PC-3 (cell line): Measurements from ENCODE around the gene ZNF322. TPM values are rescaled to one million over a fixed set of nuclear protein-coding genes. Genes with fewer than 3 reads are reported as not detected.

ENCODE experiments used
- ATAC-seq: fragments of 200-7000 bp; cut with Tn5 transposase; 2 replicates; pipeline ENCODE4 v1.9.1; 2020; ENCODE audit warnings: mild to moderate bottlenecking, moderate library complexity
- BruUV-seq: library from RNA; stranded (reverse); fragments of 400-500 nt; replicated peaks from 2 replicates; lab custom pipeline; 2021; lab: Mats Ljungman, UMichigan
- CTCF ChIA-PET: fragments of 300-600 bp; sonication (Branson Sonifier 250); formaldehyde crosslinking; loops from one replicate; lab custom pipeline; 2022; ENCODE audit warnings: antibody characterized with exemption; lab: Charles Lee
- POLR2A ChIA-PET: fragments of 300-600 bp; sonication (Branson Sonifier 250); formaldehyde crosslinking; loops from one replicate; lab custom pipeline; 2022; ENCODE audit warnings: antibody characterized with exemption; ENCODE audit not compliant: unreplicated experiment; lab: Charles Lee
- DNase-seq: peaks from one replicate; pipeline ENCODE4 v3.0.0-alpha.2; 2015
- H2AFZ ChIP-seq: fragments of 300-600 bp; sonication (generic); 2 replicates; pipeline ENCODE4 v1.6.0; 2016; ENCODE audit warnings: antibody characterized with exemption, low read length
- H3F3A ChIP-seq: fragments of 300-600 bp; sonication (generic); one replicate; pipeline ENCODE4 v1.6.0; 2017; ENCODE audit warnings: antibody characterized with exemption, low read length, control low read depth, mild to moderate bottlenecking; ENCODE audit not compliant: unreplicated experiment
- H3K27ac ChIP-seq: fragments of 300-600 bp; sonication (generic); 2 replicates; pipeline ENCODE4 v1.5.1; 2016; ENCODE audit warnings: mild to moderate bottlenecking, low read length
- H3K27me3 ChIP-seq: fragments of 300-600 bp; sonication (generic); 2 replicates; pipeline ENCODE4 v1.6.1; 2016; ENCODE audit warnings: low read length, mixed read lengths
- H3K36me3 ChIP-seq: fragments of 300-600 bp; sonication (generic); 2 replicates; pipeline ENCODE4 v1.6.1; 2016; ENCODE audit warnings: low read depth, mixed run types, low read length, mixed read lengths
- H3K4me1 ChIP-seq: fragments of 300-600 bp; sonication (generic); 2 replicates; pipeline ENCODE4 v1.5.1; 2016; ENCODE audit warnings: low read length; ENCODE audit not compliant: insufficient read depth
- H3K4me2 ChIP-seq: fragments of 300-600 bp; sonication (generic); 2 replicates; pipeline ENCODE4 v1.6.0; 2016; ENCODE audit warnings: low read length
- H3K4me3 ChIP-seq: fragments of 300-600 bp; sonication (generic); 2 replicates; pipeline ENCODE4 v1.5.1; 2016; ENCODE audit warnings: mild to moderate bottlenecking, low read length, mixed read lengths
- H3K79me2 ChIP-seq: fragments of 300-600 bp; sonication (generic); 2 replicates; pipeline ENCODE4 v1.6.1; 2017; ENCODE audit warnings: low read length, mixed read lengths
- H3K9ac ChIP-seq: fragments of 300-600 bp; sonication (generic); 2 replicates; pipeline ENCODE4 v1.6.0; 2016; ENCODE audit warnings: mild to moderate bottlenecking, low read length
- H3K9me2 ChIP-seq: fragments of 300-600 bp; sonication (generic); replicated peaks from 2 replicates; pipeline ENCODE4 v1.6.1; 2016; ENCODE audit warnings: mixed run types, low read length, mixed read lengths
- H3K9me3 ChIP-seq: fragments of 300-600 bp; sonication (generic); 2 replicates; pipeline ENCODE4 v1.6.1; 2016; ENCODE audit warnings: low read length, mixed read lengths
- H4K20me1 ChIP-seq: fragments of 300-600 bp; sonication (generic); 2 replicates; pipeline ENCODE4 v1.6.1; 2016; ENCODE audit warnings: low read length, mixed read lengths
- EZH2 ChIP-seq: fragments of 300-600 bp; sonication (generic); IDR thresholded peaks from one replicate; pipeline ENCODE4 v1.6.1; 2017; ENCODE audit warnings: antibody characterized with exemption, mild to moderate bottlenecking, low read length; ENCODE audit not compliant: unreplicated experiment
- EZH2phosphoT487 ChIP-seq: fragments of 300-600 bp; sonication (generic); IDR thresholded peaks from 2 replicates; pipeline ENCODE4 v1.6.1; 2018; ENCODE audit warnings: mild to moderate bottlenecking, antibody characterized with exemption, low read length, borderline replicate concordance
- intact Hi-C: fragments of 100-400 bp; cut with micrococcal nuclease; formaldehyde crosslinking; loops from 2 replicates; pipeline ENCODE4 v1.9.0; 2023
- total RNA-seq: library from RNA; depleted of rRNA; stranded (reverse); fragments of >200 nt; gene quantifications from 2 replicates; pipeline ENCODE4 v1.2.3, GENCODE V29; 2014
- TF ChIP-seq, protein P1 (sequence below): fragments of 300-600 bp; sonication (generic); conservative IDR thresholded peaks from 2 replicates; pipeline ENCODE4 v1.5.1; 2017; ENCODE audit warnings: antibody characterized with exemption, low read depth, mild to moderate bottlenecking, low read length

ZNF322 gene
- total RNA-seq, 1 experiment from 2014 or later, result 15.7 TPM

DNA sequence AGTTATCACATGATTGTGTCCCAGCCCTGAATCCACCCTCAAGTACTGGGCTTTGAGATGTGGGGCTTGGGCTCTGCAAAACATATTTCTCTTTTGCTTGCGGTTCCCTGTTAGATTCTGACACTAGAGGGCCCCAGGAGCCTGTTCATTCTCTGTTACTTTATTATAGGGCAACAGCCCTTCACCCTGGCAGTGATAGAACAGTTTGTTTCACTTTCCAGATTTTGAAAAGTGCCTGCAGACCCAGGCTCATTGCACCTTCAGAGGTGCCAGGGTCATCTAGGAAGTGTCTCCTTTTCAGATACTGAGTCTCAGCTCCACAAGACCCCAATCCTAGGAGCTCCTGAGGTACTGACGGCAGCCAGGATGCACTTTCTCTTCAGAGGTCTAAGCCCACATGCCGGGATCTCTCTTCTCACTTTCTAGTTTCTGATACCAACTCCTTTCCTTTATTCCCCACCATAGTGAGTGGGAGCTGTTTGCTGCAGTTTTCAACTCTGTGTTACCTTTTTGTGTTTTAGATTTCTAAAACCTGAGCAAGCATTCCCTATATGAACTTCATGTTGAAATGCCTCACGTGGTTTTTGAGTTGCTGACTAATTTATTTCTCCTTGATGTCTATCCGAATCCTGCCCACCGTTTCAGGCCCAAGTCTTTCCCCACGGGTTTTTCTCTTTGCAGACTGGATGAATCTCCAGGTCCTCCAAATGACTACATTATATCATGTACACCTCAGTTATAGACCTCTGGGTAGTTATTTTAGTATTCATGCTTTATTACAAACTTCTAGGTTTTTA lies 51.9 kb downstream of the ZNF322 start:
- peak overlapping the region; percentile 91 for H3K4me2 ChIP-seq
- BruUV-seq, result no TSS peak
- H3K27ac ChIP-seq, result no peak overlapping the region
- POLR2A ChIA-PET, result no interaction called here
- CTCF ChIA-PET, result no interaction called here
- no peaks in the 10 kb centered on the region for H3K79me2 ChIP-seq
- no peaks in the 10 kb centered on the region for H3K9me2 ChIP-seq
- peak overlapping the region; percentile 32; the same call in 1 of the 2 replicates for H3K9ac ChIP-seq
- intact Hi-C loops, result loop anchor here (1.0 kb wide), 2 partner anchors 53 to 472 kb away; no protein-coding TSS in a partner anchor
- no peaks in the 10 kb centered on the region for H3F3A ChIP-seq
- peaks cover 5% of the 10 kb centered on the region for H3K4me1 ChIP-seq
- H3K36me3 ChIP-seq, result no peaks in the 10 kb centered on the region
- H2AFZ ChIP-seq, result peak overlapping the region; percentile 98
- no peaks in the 10 kb centered on the region for H3K9me3 ChIP-seq
- no peaks in the 10 kb centered on the region for H4K20me1 ChIP-seq
- no peaks in the 10 kb centered on the region for H3K27me3 ChIP-seq
- peak; percentile 78 for DNase-seq
- H3K4me3 ChIP-seq, result peak overlapping the region; percentile 72
- ATAC-seq, result peak; percentile 94
- no peak for TF ChIP-seq EZH2
- TF ChIP-seq, protein P1, sequence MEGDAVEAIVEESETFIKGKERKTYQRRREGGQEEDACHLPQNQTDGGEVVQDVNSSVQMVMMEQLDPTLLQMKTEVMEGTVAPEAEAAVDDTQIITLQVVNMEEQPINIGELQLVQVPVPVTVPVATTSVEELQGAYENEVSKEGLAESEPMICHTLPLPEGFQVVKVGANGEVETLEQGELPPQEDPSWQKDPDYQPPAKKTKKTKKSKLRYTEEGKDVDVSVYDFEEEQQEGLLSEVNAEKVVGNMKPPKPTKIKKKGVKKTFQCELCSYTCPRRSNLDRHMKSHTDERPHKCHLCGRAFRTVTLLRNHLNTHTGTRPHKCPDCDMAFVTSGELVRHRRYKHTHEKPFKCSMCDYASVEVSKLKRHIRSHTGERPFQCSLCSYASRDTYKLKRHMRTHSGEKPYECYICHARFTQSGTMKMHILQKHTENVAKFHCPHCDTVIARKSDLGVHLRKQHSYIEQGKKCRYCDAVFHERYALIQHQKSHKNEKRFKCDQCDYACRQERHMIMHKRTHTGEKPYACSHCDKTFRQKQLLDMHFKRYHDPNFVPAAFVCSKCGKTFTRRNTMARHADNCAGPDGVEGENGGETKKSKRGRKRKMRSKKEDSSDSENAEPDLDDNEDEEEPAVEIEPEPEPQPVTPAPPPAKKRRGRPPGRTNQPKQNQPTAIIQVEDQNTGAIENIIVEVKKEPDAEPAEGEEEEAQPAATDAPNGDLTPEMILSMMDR, result peak; percentile 92

DNA sequence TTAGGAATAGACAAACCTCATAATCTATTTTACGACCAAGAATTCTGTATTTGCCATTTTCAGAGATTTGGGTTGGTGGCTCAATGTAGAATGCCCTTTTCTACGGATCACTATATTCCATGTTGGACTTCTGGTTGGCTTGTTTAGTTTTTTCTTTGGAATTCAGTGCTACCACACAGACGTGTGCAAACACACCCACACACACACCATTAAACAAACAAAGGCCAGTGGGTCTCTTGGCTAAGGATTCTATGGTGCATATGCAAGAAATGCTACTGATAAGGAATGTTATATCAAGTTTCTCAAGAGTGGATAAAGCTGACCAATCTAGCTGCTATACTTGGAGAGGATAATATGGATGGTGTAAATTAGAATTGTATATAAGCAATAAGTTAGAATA lies 54.7 kb downstream of the ZNF322 start:
- intact Hi-C loops, result no loop called here
- ChIA-PET CTCF (no interaction called here), POLR2A (no interaction called here)
- TF ChIP-seq, protein P1, result no peak
- no peak for TF ChIP-seq EZH2
- no peaks in the 10 kb centered on the region for H3K9me2 ChIP-seq
- H3F3A ChIP-seq, result no peaks in the 10 kb centered on the region
- H3K79me2 ChIP-seq, result no peaks in the 10 kb centered on the region
- no peak overlapping the region for H3K27ac ChIP-seq
- H3K4me1 ChIP-seq, result peaks cover 5% of the 10 kb centered on the region
- no peak for DNase-seq
- H3K4me3 ChIP-seq, result no peak overlapping the region
- H4K20me1 ChIP-seq, result no peaks in the 10 kb centered on the region
- H3K27me3 ChIP-seq, result no peaks in the 10 kb centered on the region
- no peaks in the 10 kb centered on the region for H3K9me3 ChIP-seq
- H3K4me2 ChIP-seq, result no peak overlapping the region
- no TSS peak for BruUV-seq
- H3K9ac ChIP-seq, result no peak overlapping the region
- no peaks in the 10 kb centered on the region; the same call in 1 of the 2 replicates for H3K36me3 ChIP-seq
- no peak for ATAC-seq
- H2AFZ ChIP-seq, result no peak overlapping the region

DNA sequence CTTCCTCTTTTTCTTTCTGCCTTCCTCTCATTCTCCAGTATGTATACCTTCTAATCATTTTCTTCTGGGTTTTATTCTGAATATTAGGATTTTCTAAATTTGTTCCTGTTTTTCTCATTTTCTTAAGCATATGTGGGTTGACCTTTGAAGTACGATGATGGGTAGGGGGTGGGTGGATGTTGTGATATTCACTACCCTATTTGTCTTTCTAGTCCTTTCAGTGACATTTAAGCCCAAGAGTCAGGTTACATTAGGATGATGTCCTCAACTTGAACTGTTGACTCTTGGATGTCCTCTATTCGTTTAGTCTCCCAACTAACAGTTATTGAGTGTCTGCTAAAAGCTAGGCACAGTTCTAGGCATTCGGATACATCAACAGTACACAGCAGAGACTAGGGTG lies 55.5 kb downstream of the ZNF322 start:
- POLR2A ChIA-PET, result no interaction called here
- intact Hi-C loops, result no loop called here

More for the DNA sequence above, 55.5 kb downstream of the ZNF322 start:
- Histone ChIP-seq H3F3A (no peaks in the 10 kb centered on the region), H3K9me3 (no peaks in the 10 kb centered on the region), H3K27ac (no peak overlapping the region), H3K79me2 (no peaks in the 10 kb centered on the region), H3K9me2 (no peaks in the 10 kb centered on the region), H3K4me1 (peaks cover 5% of the 10 kb centered on the region), H3K27me3 (no peaks in the 10 kb centered on the region), H4K20me1 (no peaks in the 10 kb centered on the region), H3K4me3 (no peak overlapping the region), H3K36me3 (peaks cover 5% of the 10 kb centered on the region; the same call in 1 of the 2 replicates), H2AFZ (no peak overlapping the region), H3K4me2 (no peak overlapping the region), H3K9ac (no peak overlapping the region)
- TF ChIP-seq, protein P1, result no peak
- TF ChIP-seq EZH2phosphoT487, result no peak
- ATAC-seq, result no peak
- no TSS peak for BruUV-seq
- CTCF ChIA-PET, result no interaction called here
- DNase-seq, result no peak
